GM18867 (cell line): ENCODE measurements around the gene MYL12A.
A peak's percentile ranks its signal among the peaks of the same experiment; 100 is the strongest.
"Not testable (repeated sequence)": the region's sequence is repeated elsewhere in the genome, so short reads cannot be mapped to it uniquely, and the experiment has no call there.

Source experiments
- ATAC-seq: cut with Tn5 transposase; IDR thresholded peaks from one replicate; pipeline ENCODE4 v1.9.1; 2021; ENCODE audit warnings: mild to moderate bottlenecking, moderate library complexity; ENCODE audit not compliant: unreplicated experiment

The MYL12A gene

GRCh38 chr18:3247240-3248061, at the start of gene MYL12A:
MYL12A (plus strand) TSS chr18:3247801; CDS start chr18:3253248, 5,447 bp downstream.
- peak; percentile 84 for ATAC-seq

- not testable (repeated sequence) for ATAC-seq
Measured at GRCh38 chr18:3198260-3198860, 49.2 kb upstream of the MYL12A start.

- no peak for ATAC-seq
Measured at GRCh38 chr18:3199942-3200645, 47.5 kb upstream of the MYL12A start.

- no peak for ATAC-seq
Measured at GRCh38 chr18:3205239-3205638, 42.4 kb upstream of the MYL12A start.

GRCh38 chr18:3207565-3207964, 40.0 kb upstream of the MYL12A start:
- ATAC-seq = no peak

GRCh38 chr18:3209859-3210569, 37.6 kb upstream of the MYL12A start:
- no peak for ATAC-seq

- no peak for ATAC-seq
Measured at GRCh38 chr18:3211236-3211992, 36.2 kb upstream of the MYL12A start.

- ATAC-seq = no peak
Measured at GRCh38 chr18:3212657-3213056, 34.9 kb upstream of the MYL12A start.

GRCh38 chr18:3213300-3214059, 34.1 kb upstream of the MYL12A start:
- ATAC-seq = no peak

- no peak for ATAC-seq
Measured at GRCh38 chr18:3214855-3215637, 32.6 kb upstream of the MYL12A start.

- no peak for ATAC-seq
Measured at GRCh38 chr18:3216987-3217386, 30.6 kb upstream of the MYL12A start.

GRCh38 chr18:3217948-3218647, 29.5 kb upstream of the MYL12A start:
- ATAC-seq = no peak

- ATAC-seq = no peak
Measured at GRCh38 chr18:3218819-3219218, 28.8 kb upstream of the MYL12A start.

- ATAC-seq = no peak
Measured at GRCh38 chr18:3219241-3219630, 28.4 kb upstream of the MYL12A start.

GRCh38 chr18:3219631-3220335, 27.8 kb upstream of the MYL12A start, which contains the start of gene MYOM1:
MYOM1 (minus strand) TSS chr18:3219968; CDS start chr18:3215223, 4,745 bp downstream.
- ATAC-seq = no peak

- not testable (repeated sequence) for ATAC-seq
Measured at GRCh38 chr18:3220868-3221267, 26.7 kb upstream of the MYL12A start.

GRCh38 chr18:3221496-3221895, 26.1 kb upstream of the MYL12A start:
- ATAC-seq = no peak

GRCh38 chr18:3223356-3223755, 24.2 kb upstream of the MYL12A start:
- ATAC-seq = no peak
